SK-N-SH (cell line): ENCODE measurements around the gene NFATC2IP. TPM values are rescaled to one million over a fixed set of nuclear protein-coding genes. Genes with fewer than 3 reads are reported as not detected.

ENCODE experiments used
- CTCF ChIA-PET: fragments of 300-600, 350-600 bp; formaldehyde crosslinking; extraction: SDS; loops from one replicate; lab custom pipeline; 2021; lab: Yijun Ruan, JAX
- POLR2A ChIA-PET: fragments of 350-600 bp; sonication (Branson Sonifier 250); formaldehyde crosslinking; extraction: SDS; loops from one replicate; lab custom pipeline; 2020; ENCODE audit warnings: antibody characterized with exemption, inconsistent platforms; lab: Yijun Ruan, JAX
- DNase-seq: peaks from one replicate; pipeline ENCODE4 v3.0.0; 2012
- H2AFZ ChIP-seq: fragments of 200-600 bp; sonication (generic); 2 replicates; pipeline ENCODE4 v1.8.1; 2016; ENCODE audit warnings: antibody characterized with exemption, mild to moderate bottlenecking, low read depth
- H3F3A ChIP-seq: fragments of 200-600 bp; sonication (generic); replicated peaks from 2 replicates; pipeline ENCODE3; 2016; ENCODE audit warnings: antibody characterized with exemption, mild to moderate bottlenecking; ENCODE audit not compliant: insufficient read depth
- H3K27ac ChIP-seq, 2 experiments: fragments of 200-500 bp in 1 of 2; fragments of 200-600 bp in 1 of 2; sonication (Bioruptor generic) in 1 of 2; sonication (generic), shearing (Covaris generic) in 1 of 2; 2 replicates each; pipeline versions ENCODE4 v1.5.1 to v1.6.1; 2014 to 2016; ENCODE audit warnings: low read depth in 2 of 2, inconsistent platforms in 1 of 2, low read length in 1 of 2, mild to moderate bottlenecking in 1 of 2, mixed read lengths in 1 of 2
- H3K27me3 ChIP-seq: fragments of 200-600 bp; sonication (generic), shearing (Covaris generic); 2 replicates; pipeline ENCODE4 v1.6.1; 2016; ENCODE audit warnings: mixed run types; ENCODE audit not compliant: insufficient read depth
- H3K36me3 ChIP-seq, 2 experiments: fragments of 200-500 bp in 1 of 2; fragments of 200-600 bp in 1 of 2; sonication (Bioruptor generic) in 1 of 2; sonication (generic) in 1 of 2; replicated peaks in 1 of 2; 2 replicates each; pipeline versions ENCODE3 to v1.5.1; 2014 to 2016; ENCODE audit warnings: low read length in 1 of 2, mild to moderate bottlenecking in 1 of 2; ENCODE audit not compliant: insufficient read depth in 2 of 2, control insufficient read depth in 1 of 2
- H3K4me1 ChIP-seq, 2 experiments: fragments of 200-500 bp in 1 of 2; fragments of 200-600 bp in 1 of 2; sonication (Bioruptor generic) in 1 of 2; sonication (generic), shearing (Covaris generic) in 1 of 2; 2 replicates each; pipeline versions ENCODE4 v1.5.1 to v1.6.1; 2014 to 2016; ENCODE audit warnings: low read depth in 1 of 2, low read length in 1 of 2, mixed run types in 1 of 2; ENCODE audit not compliant: insufficient read depth in 2 of 2, control insufficient read depth in 1 of 2
- H3K4me2 ChIP-seq: fragments of 200-600 bp; sonication (generic), shearing (Covaris generic); 2 replicates; pipeline ENCODE4 v1.6.1; 2017; ENCODE audit warnings: mixed run types
- H3K4me3 ChIP-seq, 2 experiments: fragments of 200-500 bp in 1 of 2; fragments of 200-600 bp in 1 of 2; sonication (Bioruptor generic) in 1 of 2; sonication (generic), shearing (Covaris generic) in 1 of 2; 2 replicates each; pipeline versions ENCODE4 v1.5.1 to v1.8.1; 2014 to 2016; ENCODE audit warnings: low read depth in 2 of 2, inconsistent platforms in 1 of 2, low read length in 1 of 2, mild to moderate bottlenecking in 1 of 2, mixed read lengths in 1 of 2, moderate library complexity in 1 of 2
- H3K79me2 ChIP-seq: fragments of 200-600 bp; sonication (generic); 2 replicates; pipeline ENCODE4 v1.8.1; 2017; ENCODE audit warnings: mild to moderate bottlenecking; ENCODE audit not compliant: insufficient read depth
- H3K9ac ChIP-seq: fragments of 200-600 bp; sonication (generic); 2 replicates; pipeline ENCODE4 v1.6.1; 2017; ENCODE audit warnings: mixed run types
- H3K9me2 ChIP-seq: fragments of 200-600 bp; sonication (generic); 2 replicates; pipeline ENCODE4 v1.6.1; 2017; ENCODE audit warnings: mixed run types
- H3K9me3 ChIP-seq: fragments of 200-600 bp; sonication (generic); 2 replicates; pipeline ENCODE4 v1.6.1; 2017; ENCODE audit warnings: mixed run types, mild to moderate bottlenecking, moderate library complexity
- H4K20me1 ChIP-seq: fragments of 200-600 bp; sonication (generic); 2 replicates; pipeline ENCODE4 v1.6.1; 2017; ENCODE audit warnings: mild to moderate bottlenecking, mixed run types; ENCODE audit not compliant: insufficient read depth
- CTCF ChIP-seq: fragments of 200-600 bp; sonication (generic); IDR thresholded peaks from 2 replicates; pipeline ENCODE4 v1.6.1; 2017; ENCODE audit warnings: antibody characterized with exemption, mild to moderate bottlenecking, moderate library complexity
- ELF1 ChIP-seq: IDR thresholded peaks from 2 replicates; pipeline ENCODE4 v1.4.0; 2012
- EP300 ChIP-seq, 2 experiments: IDR thresholded peaks; 2 replicates each; pipeline versions ENCODE4 v1.4.0 to v1.6.1; 2012; ENCODE audit warnings: borderline replicate concordance in 1 of 2, low read depth in 1 of 2, low read length in 1 of 2
- EZH2phosphoT487 ChIP-seq: fragments of 200-600 bp; sonication (generic); IDR thresholded peaks from 2 replicates; pipeline ENCODE4 v1.6.1; 2017; ENCODE audit warnings: low read depth, mixed run types, mild to moderate bottlenecking, antibody characterized with exemption, moderate library complexity, borderline replicate concordance
- FOSL2 ChIP-seq: IDR thresholded peaks from 2 replicates; pipeline ENCODE4 v1.4.0; 2012; ENCODE audit warnings: low read depth, mild to moderate bottlenecking, moderate library complexity, borderline replicate concordance
- IRF3 ChIP-seq: fragments of 150-350 bp; IDR thresholded peaks from 2 replicates; pipeline ENCODE4 v1.6.1; 2016; ENCODE audit warnings: mild to moderate bottlenecking, low read depth, low read length
- MAX ChIP-seq: IDR thresholded peaks from 2 replicates; pipeline ENCODE4 v1.4.0; 2012; ENCODE audit warnings: low read depth
- MEF2A ChIP-seq: IDR thresholded peaks from 2 replicates; pipeline ENCODE4 v1.4.0; 2012; ENCODE audit warnings: low read depth, borderline replicate concordance
- MXI1 ChIP-seq: IDR thresholded peaks from 2 replicates; pipeline ENCODE4 v1.6.1; 2012; ENCODE audit warnings: mild to moderate bottlenecking, low read depth, low read length, improper control_type of control experiment
- PBX3 ChIP-seq: IDR thresholded peaks from 2 replicates; pipeline ENCODE4; 2012
- POLR2AphosphoS5 ChIP-seq: IDR thresholded peaks from 2 replicates; pipeline ENCODE4 v1.6.1; 2012; ENCODE audit warnings: low read depth, low read length
- RCOR1 ChIP-seq: fragments of 150-350 bp; IDR thresholded peaks from 2 replicates; pipeline ENCODE4 v1.6.1; 2017; ENCODE audit warnings: antibody characterized with exemption, low read length
- RFX5 ChIP-seq: IDR thresholded peaks from 2 replicates; pipeline ENCODE4 v1.6.1; 2012; ENCODE audit warnings: mild to moderate bottlenecking, improper control_type of control experiment, low read length
- RXRA ChIP-seq: IDR thresholded peaks from 2 replicates; pipeline ENCODE4 v1.4.0; 2012; ENCODE audit warnings: low read depth, mild to moderate bottlenecking, borderline replicate concordance
- SMC3 ChIP-seq: IDR thresholded peaks from 2 replicates; pipeline ENCODE4 v1.6.1; 2012; ENCODE audit warnings: low read depth, low read length, improper control_type of control experiment
- TCF12 ChIP-seq: IDR thresholded peaks from 2 replicates; pipeline ENCODE4 v1.4.0; 2012
- TEAD4 ChIP-seq: IDR thresholded peaks from 2 replicates; pipeline ENCODE4 v1.4.0; 2012; ENCODE audit warnings: mild to moderate bottlenecking, borderline replicate concordance; ENCODE audit not compliant: insufficient read depth
- YY1 ChIP-seq: IDR thresholded peaks from 2 replicates; pipeline ENCODE4 v1.4.0; 2012; ENCODE audit warnings: low read depth, mild to moderate bottlenecking
- WGBS: methylation state at CpG from one replicate; pipeline ENCODE4 v1.1.6; 2017; ENCODE audit warnings: low lambda C conversion rate; 5-methylcytosine and 5-hydroxymethylcytosine counted together
- polyA plus RNA-seq, 3 experiments: library from polyadenylated mRNA; depleted of rRNA; stranded (reverse); fragments of >200 nt; gene quantifications; 2 replicates each; pipeline ENCODE4 v1.2.3, GENCODE V29; 2012

Gene NFATC2IP
- polyA plus RNA-seq, 1 of the 3 experiments (the other 2 are of a cell fraction) = 41.9 TPM

DNA sequence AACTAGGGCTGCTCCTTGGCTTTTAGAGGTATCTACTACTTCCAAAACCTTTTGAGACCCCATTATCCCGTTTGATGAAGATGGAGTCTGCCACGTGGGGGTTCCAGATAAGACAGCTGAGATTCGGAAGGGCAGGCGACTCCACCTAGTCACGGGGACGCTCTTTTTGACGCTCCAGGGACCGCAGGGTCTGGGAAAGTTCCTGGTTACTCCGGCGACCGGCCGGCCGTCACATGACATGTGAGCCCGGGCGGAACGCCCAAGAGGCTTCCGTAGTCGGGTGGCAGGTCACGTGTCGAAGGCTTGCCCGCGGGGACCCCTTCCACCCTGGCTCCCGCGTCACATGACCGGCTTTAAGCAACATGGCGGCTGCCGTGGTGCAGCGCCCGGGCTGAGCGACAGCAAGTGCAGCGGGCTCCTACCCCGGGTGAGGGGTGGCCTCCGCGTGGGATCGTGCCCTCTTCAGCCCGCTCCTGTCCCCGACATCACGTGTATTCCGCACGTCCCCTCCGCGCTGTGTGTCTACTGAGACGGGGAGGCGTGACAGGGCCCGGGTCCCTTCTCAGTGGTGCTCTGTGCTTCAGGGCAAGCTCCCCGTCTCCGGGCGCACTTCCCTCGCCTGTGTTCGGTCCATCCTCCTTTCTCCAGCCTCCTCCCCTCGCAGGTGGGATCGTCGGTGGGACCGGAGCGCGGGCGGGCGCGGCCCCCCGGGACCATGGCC lies 23.9 kb downstream of the NFATC2IP start, which contains the start of gene SPNS1 (continued):
- peak; percentile 81; the same call in 1 of the 2 replicates for TF ChIP-seq ELF1
- peak; percentile 73 for TF ChIP-seq RCOR1
- no peak for TF ChIP-seq FOSL2
- TF ChIP-seq MEF2A = no peak
- TF ChIP-seq TCF12 = peak; percentile 6; the same call in 1 of the 2 replicates
- peak; percentile 56; the same call in 1 of the 2 replicates for TF ChIP-seq PBX3
- 0 out of 4 replicates have a peak, but pooled peaks of 1 of the 2 experiments have one; percentile 22 for TF ChIP-seq EP300 (IDR thresholded peaks at IDR 0.05; ENCODE audit: borderline replicate concordance in 1 of 2, low read depth in 1 of 2, low read length in 1 of 2)
- peak; percentile 98 for TF ChIP-seq YY1
- TF ChIP-seq MAX = peak; percentile 87
- TF ChIP-seq TEAD4 = no peak
- TF ChIP-seq IRF3 = no peak; the same call in 1 of the 2 replicates
- peak; percentile 76 for TF ChIP-seq POLR2AphosphoS5
- TF ChIP-seq MXI1 = peak; percentile 95

DNA sequence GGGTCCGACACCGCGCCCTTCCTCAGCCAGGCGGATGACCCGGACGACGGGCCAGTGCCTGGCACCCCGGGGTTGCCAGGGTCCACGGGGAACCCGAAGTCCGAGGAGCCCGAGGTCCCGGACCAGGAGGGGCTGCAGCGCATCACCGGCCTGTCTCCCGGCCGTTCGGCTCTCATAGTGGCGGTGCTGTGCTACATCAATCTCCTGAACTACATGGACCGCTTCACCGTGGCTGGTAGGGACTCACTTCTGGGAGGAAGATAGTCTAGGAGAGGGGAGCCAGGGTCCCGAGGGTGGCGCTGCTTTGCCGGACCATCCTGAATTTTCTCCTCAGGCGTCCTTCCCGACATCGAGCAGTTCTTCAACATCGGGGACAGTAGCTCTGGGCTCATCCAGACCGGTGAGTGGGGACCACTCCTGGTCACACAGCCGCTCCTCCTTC lies 24.4 kb downstream of the NFATC2IP start:
- Histone ChIP-seq H3K4me3 (peak overlapping the region; percentile 66 to 83), H3K9me2 (no peaks in the 10 kb centered on the region), H3K79me2 (peaks cover 27% of the 10 kb centered on the region), H3K36me3 (no peaks in the 10 kb centered on the region), H3K27ac (peak overlapping the region in 1 of 2 experiments; percentile 93; a peak in 2 of 4 replicates), H3K4me1 (peaks cover 5 to 8% of the 10 kb centered on the region in 2 experiments; a peak in 2 of 4 replicates), H3K9me3 (no peaks in the 10 kb centered on the region), H3K9ac (peak overlapping the region; percentile 84), H3K27me3 (no peaks in the 10 kb centered on the region), H4K20me1 (no peaks in the 10 kb centered on the region), H3K4me2 (peak overlapping the region; percentile 81), H3F3A (peaks cover 7% of the 10 kb centered on the region), H2AFZ (peak overlapping the region; percentile 61; the same call in 1 of the 2 replicates)
- DNase-seq = no peak
- POLR2A ChIA-PET = interaction anchor here (1.0 to 1.9 kb wide), 2 partner anchors 9 to 35 kb away, joined by 3 to 8 read pairs; partner anchors contain the start of gene LAT
- 4% methylated on average over 22 of the region's 30 CpGs for WGBS
- TF ChIP-seq RXRA (no peak), PBX3 (no peak), SMC3 (no peak), MAX (no peak), YY1 (no peak), POLR2AphosphoS5 (no peak), CTCF (no peak), EP300 (IDR thresholded peaks at IDR 0.05; ENCODE audit: borderline replicate concordance in 1 of 2, low read depth in 1 of 2, low read length in 1 of 2) (no peak), RFX5 (no peak), EZH2phosphoT487 (no peak)
- CTCF ChIA-PET = interaction anchor here (1.1 to 1.6 kb wide), 2 partner anchors 12 kb away, joined by 4 to 5 read pairs; no protein-coding TSS in a partner anchor
